ENCODE results near the gene OR10C1.

Gene OR10C1

GRCh38 chr6:29451471-29452193, 12.5 kb downstream of the OR10C1 start:
- DNase-seq (ENCODE audit: low read depth): no peak
- TF ChIP-seq POLR2A (IDR thresholded peaks at IDR 0.05; ENCODE audit: extremely low read depth, insufficient read length) (no peak), MAX (IDR thresholded peaks at IDR 0.05; ENCODE audit: low read depth, low read length) (no peak), CTCF (IDR thresholded peaks at IDR 0.05; ENCODE audit: low read depth, low read length) (no peak)
- H3K4me3 ChIP-seq (ENCODE audit: low read depth, low read length): no peak overlapping the region

- H3K4me3 ChIP-seq (ENCODE audit: low read depth, low read length): no peak within 1 kb of the TSS
- TF ChIP-seq MAX (IDR thresholded peaks at IDR 0.05; ENCODE audit: low read depth, low read length) (no peak), MYC (IDR thresholded peaks at IDR 0.05; ENCODE audit: low read depth, low read length) (no peak), CTCF (IDR thresholded peaks at IDR 0.05; ENCODE audit: low read depth, low read length) (no peak), POLR2A (IDR thresholded peaks at IDR 0.05; ENCODE audit: extremely low read depth, insufficient read length) (no peak)
- DNase-seq (ENCODE audit: low read depth): no peak
Observed at GRCh38 chr6:29456971-29457370, 17.9 kb downstream of the OR10C1 start, which contains the start of the genes OR11A1 and OR2H1. TSS of gene OR11A1 (minus strand) at chr6:29457071. CDS start at chr6:29427641, 29,430 bp downstream. TSS of gene OR2H1 (plus strand) at chr6:29457155. CDS start at chr6:29461770, 4,615 bp downstream.

GRCh38 chr6:29461021-29461814, 22.1 kb downstream of the OR10C1 start:
- DNase-seq (ENCODE audit: low read depth): no peak
- no peak for TF ChIP-seq MYC (IDR thresholded peaks at IDR 0.05; ENCODE audit: low read depth, low read length)
- no peak for TF ChIP-seq CTCF (IDR thresholded peaks at IDR 0.05; ENCODE audit: low read depth, low read length)
- TF ChIP-seq POLR2A (IDR thresholded peaks at IDR 0.05; ENCODE audit: extremely low read depth, insufficient read length): no peak
- TF ChIP-seq MAX (IDR thresholded peaks at IDR 0.05; ENCODE audit: low read depth, low read length): no peak

GRCh38 chr6:29462022-29462421, 22.9 kb downstream of the OR10C1 start:
- no peak for DNase-seq (ENCODE audit: low read depth)
- TF ChIP-seq MAX (IDR thresholded peaks at IDR 0.05; ENCODE audit: low read depth, low read length): no peak
- no peak for TF ChIP-seq MYC (IDR thresholded peaks at IDR 0.05; ENCODE audit: low read depth, low read length)
- TF ChIP-seq POLR2A (IDR thresholded peaks at IDR 0.05; ENCODE audit: extremely low read depth, insufficient read length): no peak
- TF ChIP-seq CTCF (IDR thresholded peaks at IDR 0.05; ENCODE audit: low read depth, low read length): no peak
- no peak overlapping the region for H3K4me3 ChIP-seq (ENCODE audit: low read depth, low read length)

More at GRCh38 chr6:29461021-29461814, 22.1 kb downstream of the OR10C1 start:
- H3K4me3 ChIP-seq (ENCODE audit: low read depth, low read length): no peak overlapping the region

GRCh38 chr6:29465279-29465678, 26.2 kb downstream of the OR10C1 start:
- no peak for DNase-seq (ENCODE audit: low read depth)
- H3K4me3 ChIP-seq (ENCODE audit: low read depth, low read length): no peak overlapping the region
- no peak for TF ChIP-seq POLR2A (IDR thresholded peaks at IDR 0.05; ENCODE audit: extremely low read depth, insufficient read length)
- TF ChIP-seq CTCF (IDR thresholded peaks at IDR 0.05; ENCODE audit: low read depth, low read length): no peak
- no peak for TF ChIP-seq MYC (IDR thresholded peaks at IDR 0.05; ENCODE audit: low read depth, low read length)
- TF ChIP-seq MAX (IDR thresholded peaks at IDR 0.05; ENCODE audit: low read depth, low read length): no peak

Data from NB4 (cell line).